GM21360 (cell line): Measurements from ENCODE around the gene ALG12.

Experiments
- ATAC-seq: cut with Tn5 transposase; IDR thresholded peaks from one replicate; pipeline ENCODE4 v1.9.1; 2021; ENCODE audit warnings: mild to moderate bottlenecking, moderate library complexity; ENCODE audit not compliant: unreplicated experiment

ALG12 gene

DNA sequence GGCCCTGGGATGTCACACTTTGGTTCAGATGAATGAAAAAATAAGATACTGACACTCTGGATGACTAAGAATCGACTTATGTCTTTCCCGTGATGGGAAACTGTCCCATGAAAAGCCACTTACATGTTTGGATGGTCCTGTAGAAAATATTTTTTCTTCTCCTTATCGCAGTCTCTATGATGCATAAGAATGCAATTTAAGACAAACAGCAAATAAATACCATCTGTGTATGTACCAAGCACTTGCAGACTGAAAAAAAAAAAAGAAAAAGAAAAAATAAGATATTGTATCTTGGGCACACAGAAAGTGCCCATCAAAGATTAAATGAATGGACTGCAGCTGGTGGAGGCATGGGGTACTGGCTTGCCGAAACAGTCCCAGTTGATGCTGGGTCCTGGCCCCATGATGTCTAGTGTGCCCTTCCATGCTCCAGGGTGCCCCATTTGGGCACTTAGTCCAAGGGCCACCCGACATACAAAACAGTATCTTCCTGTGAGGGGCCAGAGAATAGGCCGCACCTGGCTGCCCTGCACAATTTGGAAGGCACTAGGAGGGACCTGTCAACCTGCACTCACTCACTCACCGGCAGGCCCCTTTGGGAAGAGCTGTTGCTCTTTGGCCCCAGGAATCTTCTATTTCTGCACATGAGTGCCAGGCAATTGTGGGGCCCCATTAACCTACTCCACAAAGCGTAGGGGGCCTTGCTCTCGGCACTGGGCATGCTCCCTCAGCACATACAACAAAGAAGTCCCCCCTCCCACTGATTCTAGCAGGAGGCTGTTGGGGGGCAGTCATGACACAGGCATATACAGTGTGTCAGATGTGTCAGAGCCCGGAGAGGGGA is 67.1 kb downstream of the ALG12 start:
- ATAC-seq, result no peak
